PC-3 (cell line): ENCODE results near the gene MTCL3.

Experiments used
- ATAC-seq: fragments of 200-7000 bp; cut with Tn5 transposase; 2 replicates; pipeline ENCODE4 v1.9.1; 2020; ENCODE audit warnings: mild to moderate bottlenecking, moderate library complexity
- BruUV-seq: library from RNA; stranded (reverse); fragments of 400-500 nt; replicated peaks from 2 replicates; lab custom pipeline; 2021; lab: Mats Ljungman, UMichigan
- CTCF ChIA-PET: fragments of 300-600 bp; sonication (Branson Sonifier 250); formaldehyde crosslinking; loops from one replicate; lab custom pipeline; 2022; ENCODE audit warnings: antibody characterized with exemption; lab: Charles Lee
- POLR2A ChIA-PET: fragments of 300-600 bp; sonication (Branson Sonifier 250); formaldehyde crosslinking; loops from one replicate; lab custom pipeline; 2022; ENCODE audit warnings: antibody characterized with exemption; ENCODE audit not compliant: unreplicated experiment; lab: Charles Lee
- DNase-seq: peaks from one replicate; pipeline ENCODE4 v3.0.0-alpha.2; 2015
- H2AFZ ChIP-seq: fragments of 300-600 bp; sonication (generic); 2 replicates; pipeline ENCODE4 v1.6.0; 2016; ENCODE audit warnings: antibody characterized with exemption, low read length
- H3F3A ChIP-seq: fragments of 300-600 bp; sonication (generic); one replicate; pipeline ENCODE4 v1.6.0; 2017; ENCODE audit warnings: antibody characterized with exemption, low read length, control low read depth, mild to moderate bottlenecking; ENCODE audit not compliant: unreplicated experiment
- H3K27ac ChIP-seq: fragments of 300-600 bp; sonication (generic); 2 replicates; pipeline ENCODE4 v1.5.1; 2016; ENCODE audit warnings: mild to moderate bottlenecking, low read length
- H3K27me3 ChIP-seq: fragments of 300-600 bp; sonication (generic); 2 replicates; pipeline ENCODE4 v1.6.1; 2016; ENCODE audit warnings: low read length, mixed read lengths
- H3K36me3 ChIP-seq: fragments of 300-600 bp; sonication (generic); 2 replicates; pipeline ENCODE4 v1.6.1; 2016; ENCODE audit warnings: low read depth, mixed run types, low read length, mixed read lengths
- H3K4me1 ChIP-seq: fragments of 300-600 bp; sonication (generic); 2 replicates; pipeline ENCODE4 v1.5.1; 2016; ENCODE audit warnings: low read length; ENCODE audit not compliant: insufficient read depth
- H3K4me2 ChIP-seq: fragments of 300-600 bp; sonication (generic); 2 replicates; pipeline ENCODE4 v1.6.0; 2016; ENCODE audit warnings: low read length
- H3K4me3 ChIP-seq: fragments of 300-600 bp; sonication (generic); 2 replicates; pipeline ENCODE4 v1.5.1; 2016; ENCODE audit warnings: mild to moderate bottlenecking, low read length, mixed read lengths
- H3K79me2 ChIP-seq: fragments of 300-600 bp; sonication (generic); 2 replicates; pipeline ENCODE4 v1.6.1; 2017; ENCODE audit warnings: low read length, mixed read lengths
- H3K9ac ChIP-seq: fragments of 300-600 bp; sonication (generic); 2 replicates; pipeline ENCODE4 v1.6.0; 2016; ENCODE audit warnings: mild to moderate bottlenecking, low read length
- H3K9me2 ChIP-seq: fragments of 300-600 bp; sonication (generic); replicated peaks from 2 replicates; pipeline ENCODE4 v1.6.1; 2016; ENCODE audit warnings: mixed run types, low read length, mixed read lengths
- H3K9me3 ChIP-seq: fragments of 300-600 bp; sonication (generic); 2 replicates; pipeline ENCODE4 v1.6.1; 2016; ENCODE audit warnings: low read length, mixed read lengths
- H4K20me1 ChIP-seq: fragments of 300-600 bp; sonication (generic); 2 replicates; pipeline ENCODE4 v1.6.1; 2016; ENCODE audit warnings: low read length, mixed read lengths
- EZH2 ChIP-seq: fragments of 300-600 bp; sonication (generic); IDR thresholded peaks from one replicate; pipeline ENCODE4 v1.6.1; 2017; ENCODE audit warnings: antibody characterized with exemption, mild to moderate bottlenecking, low read length; ENCODE audit not compliant: unreplicated experiment
- EZH2phosphoT487 ChIP-seq: fragments of 300-600 bp; sonication (generic); IDR thresholded peaks from 2 replicates; pipeline ENCODE4 v1.6.1; 2018; ENCODE audit warnings: mild to moderate bottlenecking, antibody characterized with exemption, low read length, borderline replicate concordance
- intact Hi-C: fragments of 100-400 bp; cut with micrococcal nuclease; formaldehyde crosslinking; loops from 2 replicates; pipeline ENCODE4 v1.9.0; 2023
- TF ChIP-seq, protein P1 (sequence below): fragments of 300-600 bp; sonication (generic); conservative IDR thresholded peaks from 2 replicates; pipeline ENCODE4 v1.5.1; 2017; ENCODE audit warnings: antibody characterized with exemption, low read depth, mild to moderate bottlenecking, low read length

MTCL3 gene

GRCh38 chr6:127515234-127515793 lies 3.8 kb downstream of the MTCL3 start:
- ChIA-PET CTCF (interaction anchor here (0.5 to 1.5 kb wide), 6 partner anchors 24 to 1521 kb away, joined by 3 to 5 read pairs (median 4); partner anchors contain the start of gene KIAA0408), POLR2A (no interaction called here)
- Histone ChIP-seq H3K9me3 (no peaks in the 10 kb centered on the region), H2AFZ (peak overlapping the region; percentile 61), H4K20me1 (no peaks in the 10 kb centered on the region), H3K9ac (no peak overlapping the region), H3K4me1 (no peaks in the 10 kb centered on the region), H3K27me3 (no peaks in the 10 kb centered on the region; the same call in 1 of the 2 replicates), H3K27ac (no peak overlapping the region), H3K79me2 (no peaks in the 10 kb centered on the region), H3K4me2 (peak overlapping the region; percentile 84), H3K36me3 (peaks cover 2% of the 10 kb centered on the region; the same call in 1 of the 2 replicates), H3F3A (no peaks in the 10 kb centered on the region), H3K4me3 (peak overlapping the region; percentile 66), H3K9me2 (no peaks in the 10 kb centered on the region)
- ATAC-seq (peak; percentile 28), DNase-seq (no peak)
- TF ChIP-seq EZH2phosphoT487 (no peak), EZH2 (no peak)
- TF ChIP-seq, protein P1, sequence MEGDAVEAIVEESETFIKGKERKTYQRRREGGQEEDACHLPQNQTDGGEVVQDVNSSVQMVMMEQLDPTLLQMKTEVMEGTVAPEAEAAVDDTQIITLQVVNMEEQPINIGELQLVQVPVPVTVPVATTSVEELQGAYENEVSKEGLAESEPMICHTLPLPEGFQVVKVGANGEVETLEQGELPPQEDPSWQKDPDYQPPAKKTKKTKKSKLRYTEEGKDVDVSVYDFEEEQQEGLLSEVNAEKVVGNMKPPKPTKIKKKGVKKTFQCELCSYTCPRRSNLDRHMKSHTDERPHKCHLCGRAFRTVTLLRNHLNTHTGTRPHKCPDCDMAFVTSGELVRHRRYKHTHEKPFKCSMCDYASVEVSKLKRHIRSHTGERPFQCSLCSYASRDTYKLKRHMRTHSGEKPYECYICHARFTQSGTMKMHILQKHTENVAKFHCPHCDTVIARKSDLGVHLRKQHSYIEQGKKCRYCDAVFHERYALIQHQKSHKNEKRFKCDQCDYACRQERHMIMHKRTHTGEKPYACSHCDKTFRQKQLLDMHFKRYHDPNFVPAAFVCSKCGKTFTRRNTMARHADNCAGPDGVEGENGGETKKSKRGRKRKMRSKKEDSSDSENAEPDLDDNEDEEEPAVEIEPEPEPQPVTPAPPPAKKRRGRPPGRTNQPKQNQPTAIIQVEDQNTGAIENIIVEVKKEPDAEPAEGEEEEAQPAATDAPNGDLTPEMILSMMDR, result no peak
- intact Hi-C loops, result loop anchor here (5.0 kb wide), 1 partner anchor 33 kb away; no protein-coding TSS in a partner anchor
- BruUV-seq, result no TSS peak

- Histone ChIP-seq H3K9ac (no peak overlapping the region), H3K4me1 (no peaks in the 10 kb centered on the region), H3K27me3 (no peaks in the 10 kb centered on the region; the same call in 1 of the 2 replicates), H3K9me2 (no peaks in the 10 kb centered on the region), H4K20me1 (no peaks in the 10 kb centered on the region), H2AFZ (no peak overlapping the region), H3F3A (no peaks in the 10 kb centered on the region), H3K4me2 (no peak overlapping the region), H3K4me3 (no peak overlapping the region), H3K79me2 (no peaks in the 10 kb centered on the region), H3K9me3 (no peaks in the 10 kb centered on the region), H3K27ac (no peak overlapping the region), H3K36me3 (peaks cover 2% of the 10 kb centered on the region; the same call in 1 of the 2 replicates)
- CTCF ChIA-PET, result no interaction called here
- ATAC-seq (no peak), DNase-seq (no peak)
- POLR2A ChIA-PET, result no interaction called here
- no TSS peak for BruUV-seq
- intact Hi-C loops, result loop anchor here (5.0 kb wide), 1 partner anchor 32 kb away; no protein-coding TSS in a partner anchor
- TF ChIP-seq EZH2phosphoT487 (no peak), EZH2 (no peak)
- TF ChIP-seq, protein P1, result no peak
Observed at GRCh38 chr6:127514773-127515227, 4.3 kb downstream of the MTCL3 start.

DNA sequence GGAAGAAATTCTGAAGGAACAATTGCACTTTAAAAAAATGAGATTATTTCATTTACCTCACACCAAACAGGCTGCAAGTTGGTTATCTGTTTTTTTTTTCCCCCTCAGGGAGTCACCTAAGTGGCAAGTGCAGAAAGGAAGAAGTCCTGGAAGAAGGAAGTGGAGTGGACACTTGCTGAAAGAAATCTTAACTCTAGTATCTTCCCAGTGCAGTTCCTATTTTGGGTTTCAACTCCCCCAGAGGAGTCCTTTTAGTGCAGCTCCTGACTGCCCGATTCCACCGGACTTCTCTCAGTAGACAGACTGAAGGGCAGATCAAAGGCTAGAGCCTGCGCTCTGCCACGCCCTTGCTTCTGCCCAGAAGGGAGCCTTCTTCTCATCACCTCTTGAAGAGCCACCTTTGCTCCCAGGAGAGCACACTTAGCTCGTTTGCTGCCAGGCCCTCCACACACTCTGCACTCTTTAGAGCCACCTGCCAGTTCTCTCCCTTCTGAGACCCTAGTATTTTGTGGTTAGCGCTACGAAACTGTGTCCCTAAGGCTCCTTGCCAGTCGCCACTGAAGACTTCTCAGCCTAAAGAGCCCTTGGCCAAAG lies 4.9 kb downstream of the MTCL3 start:
- TF ChIP-seq, protein P1, result no peak
- TF ChIP-seq EZH2phosphoT487, result no peak
- no peak for TF ChIP-seq EZH2
- Histone ChIP-seq H2AFZ (no peak overlapping the region), H3K4me2 (no peak overlapping the region), H4K20me1 (no peaks in the 10 kb centered on the region), H3K27ac (no peak overlapping the region), H3F3A (no peaks in the 10 kb centered on the region), H3K79me2 (no peaks in the 10 kb centered on the region), H3K36me3 (peaks cover 2% of the 10 kb centered on the region; the same call in 1 of the 2 replicates), H3K9me3 (no peaks in the 10 kb centered on the region), H3K27me3 (no peaks in the 10 kb centered on the region; the same call in 1 of the 2 replicates), H3K9ac (no peak overlapping the region), H3K9me2 (no peaks in the 10 kb centered on the region), H3K4me3 (no peak overlapping the region), H3K4me1 (no peaks in the 10 kb centered on the region)
- no TSS peak for BruUV-seq
- ATAC-seq (no peak), DNase-seq (no peak)
- POLR2A ChIA-PET, result no interaction called here
- intact Hi-C loops, result no loop called here
- CTCF ChIA-PET, result no interaction called here
